SIG-M5 treated with dmso at 0.1 percent for 504 hours (cell line): ENCODE measurements around the gene AKR1C8.
"Not testable (repeated sequence)": the region's sequence is repeated elsewhere in the genome, so short reads cannot be mapped to it uniquely, and the experiment has no call there.

Experiments
- DNase-seq: peaks from one replicate; lab custom pipeline; 2025; ENCODE audit not compliant: unreplicated experiment; lab: John Stamatoyannopoulos, UW

Gene AKR1C8

GRCh38 chr10:5168897-5169420 lies 16.0 kb downstream of the AKR1C8 start:
- DNase-seq = no peak

- DNase-seq = no peak
Observed at GRCh38 chr10:5165738-5166137, 19.2 kb downstream of the AKR1C8 start.

GRCh38 chr10:5163487-5163886 lies 21.5 kb downstream of the AKR1C8 start:
- no peak for DNase-seq

GRCh38 chr10:5159126-5159525 lies 25.8 kb downstream of the AKR1C8 start:
- no peak for DNase-seq

- no peak for DNase-seq
Observed at GRCh38 chr10:5157501-5157900, 27.4 kb downstream of the AKR1C8 start.

- DNase-seq = no peak
Observed at GRCh38 chr10:5155951-5156350, 29.0 kb downstream of the AKR1C8 start.

GRCh38 chr10:5151076-5151475 lies 33.9 kb downstream of the AKR1C8 start:
- no peak for DNase-seq

- no peak for DNase-seq
Observed at GRCh38 chr10:5148678-5149032, 36.3 kb downstream of the AKR1C8 start.

GRCh38 chr10:5147981-5148677 lies 36.8 kb downstream of the AKR1C8 start:
- no peak for DNase-seq

GRCh38 chr10:5147255-5147980 lies 37.5 kb downstream of the AKR1C8 start:
- DNase-seq = no peak

GRCh38 chr10:5146920-5147254 lies 38.1 kb downstream of the AKR1C8 start:
- no peak for DNase-seq

- no peak for DNase-seq
Observed at GRCh38 chr10:5143137-5143536, 41.8 kb downstream of the AKR1C8 start.

- DNase-seq = no peak
Observed at GRCh38 chr10:5142199-5142598, 42.8 kb downstream of the AKR1C8 start.

GRCh38 chr10:5137699-5138098 lies 47.3 kb downstream of the AKR1C8 start:
- not testable (repeated sequence) for DNase-seq

- no peak for DNase-seq
Observed at GRCh38 chr10:5136468-5137087, 48.4 kb downstream of the AKR1C8 start.

- no peak for DNase-seq
Observed at GRCh38 chr10:5135581-5135980, 49.4 kb downstream of the AKR1C8 start.

GRCh38 chr10:5125315-5126044 lies 59.5 kb downstream of the AKR1C8 start:
- DNase-seq = no peak

GRCh38 chr10:5123886-5124285 lies 61.1 kb downstream of the AKR1C8 start:
- no peak for DNase-seq

- not testable (repeated sequence) for DNase-seq
Observed at GRCh38 chr10:5119997-5120396, 65.0 kb downstream of the AKR1C8 start.

GRCh38 chr10:5117026-5117425 lies 67.9 kb downstream of the AKR1C8 start:
- no peak for DNase-seq

- no peak for DNase-seq
Observed at GRCh38 chr10:5116621-5117020, 68.3 kb downstream of the AKR1C8 start.
